Progenitor cell of endocrine pancreas (in vitro differentiated cells): Measurements from ENCODE around the gene CHST5. TPM values are rescaled to one million over a fixed set of nuclear protein-coding genes. Genes with fewer than 3 reads are reported as not detected.

ENCODE experiments used
- DNase-seq: peaks from one replicate; pipeline ENCODE4 v3.0.0; 2021; ENCODE audit warnings: low spot score; ENCODE audit not compliant: unreplicated experiment
- H3K27ac Mint-ChIP-seq: 2 replicates; pipeline ENCODE4 v1.8.0; 2021; ENCODE audit warnings: mild to moderate bottlenecking, moderate library complexity, mixed read lengths
- H3K27me3 Mint-ChIP-seq: 2 replicates; pipeline ENCODE4 v1.8.0; 2021; ENCODE audit warnings: mixed read lengths
- H3K36me3 Mint-ChIP-seq: 2 replicates; pipeline ENCODE4 v1.8.0; 2022; ENCODE audit warnings: mixed read lengths; ENCODE audit not compliant: insufficient read depth
- H3K4me1 Mint-ChIP-seq: 2 replicates; pipeline ENCODE4 v1.8.0; 2021; ENCODE audit warnings: low read depth, mixed read lengths
- H3K4me3 Mint-ChIP-seq: 2 replicates; pipeline ENCODE4 v1.8.0; 2021; ENCODE audit warnings: low read depth, mild to moderate bottlenecking, moderate library complexity, mixed read lengths
- H3K9me3 Mint-ChIP-seq: 2 replicates; pipeline ENCODE4 v1.8.0; 2021; ENCODE audit warnings: low read depth, mixed read lengths
- total RNA-seq: library from RNA; stranded (reverse); gene quantifications from 2 replicates; pipeline ENCODE4 v1.2.1, GENCODE V29; 2021
- TF ChIP-seq, protein P1 (sequence below): fragments of 200-600 bp; sonication (generic); IDR thresholded peaks from one replicate; pipeline ENCODE4 v1.5.0; 2021; ENCODE audit warnings: antibody characterized with exemption, mild to moderate bottlenecking; ENCODE audit not compliant: unreplicated experiment

The CHST5 gene
- total RNA-seq, 1 donor from 2014 or later, result 0.93 TPM

DNA sequence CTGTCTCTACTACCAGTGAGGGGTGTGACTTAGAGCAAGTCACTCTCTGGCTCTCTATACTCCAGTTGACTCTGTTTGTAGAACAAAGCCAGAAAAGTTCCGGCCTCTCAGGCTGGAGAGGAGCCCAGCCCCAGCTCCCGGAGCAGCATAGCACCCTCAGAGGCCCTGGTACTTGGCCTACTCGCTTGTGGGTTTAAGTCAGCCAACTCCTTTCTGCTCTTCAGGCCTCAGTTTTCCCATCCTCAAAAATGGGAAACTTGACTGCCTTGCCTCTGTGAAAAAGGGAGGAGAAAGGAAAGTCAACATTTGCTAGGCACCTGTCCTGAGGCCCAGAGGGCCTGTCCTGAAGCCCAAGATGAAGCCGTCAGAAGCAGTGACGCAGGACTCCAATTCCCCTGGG lies 41.7 kb downstream of the CHST5 start:
- DNase-seq, result no peak
- Mint-ChIP-seq H3K27me3 (peaks cover 14% of the 10 kb centered on the region), H3K4me3 (peak overlapping the region; percentile 75), H3K27ac (peak overlapping the region; percentile 47), H3K36me3 (no peaks in the 10 kb centered on the region), H3K9me3 (no peaks in the 10 kb centered on the region), H3K4me1 (peaks cover 2% of the 10 kb centered on the region)
- TF ChIP-seq, protein P1, sequence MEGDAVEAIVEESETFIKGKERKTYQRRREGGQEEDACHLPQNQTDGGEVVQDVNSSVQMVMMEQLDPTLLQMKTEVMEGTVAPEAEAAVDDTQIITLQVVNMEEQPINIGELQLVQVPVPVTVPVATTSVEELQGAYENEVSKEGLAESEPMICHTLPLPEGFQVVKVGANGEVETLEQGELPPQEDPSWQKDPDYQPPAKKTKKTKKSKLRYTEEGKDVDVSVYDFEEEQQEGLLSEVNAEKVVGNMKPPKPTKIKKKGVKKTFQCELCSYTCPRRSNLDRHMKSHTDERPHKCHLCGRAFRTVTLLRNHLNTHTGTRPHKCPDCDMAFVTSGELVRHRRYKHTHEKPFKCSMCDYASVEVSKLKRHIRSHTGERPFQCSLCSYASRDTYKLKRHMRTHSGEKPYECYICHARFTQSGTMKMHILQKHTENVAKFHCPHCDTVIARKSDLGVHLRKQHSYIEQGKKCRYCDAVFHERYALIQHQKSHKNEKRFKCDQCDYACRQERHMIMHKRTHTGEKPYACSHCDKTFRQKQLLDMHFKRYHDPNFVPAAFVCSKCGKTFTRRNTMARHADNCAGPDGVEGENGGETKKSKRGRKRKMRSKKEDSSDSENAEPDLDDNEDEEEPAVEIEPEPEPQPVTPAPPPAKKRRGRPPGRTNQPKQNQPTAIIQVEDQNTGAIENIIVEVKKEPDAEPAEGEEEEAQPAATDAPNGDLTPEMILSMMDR, result no peak

GRCh38 chr16:75491876-75492275 lies 44.0 kb downstream of the CHST5 start:
- H3K27me3 Mint-ChIP-seq, result peaks cover 10% of the 10 kb centered on the region
- no peak overlapping the region for H3K27ac Mint-ChIP-seq
- H3K4me1 Mint-ChIP-seq, result peaks cover 2% of the 10 kb centered on the region
- no peak overlapping the region for H3K4me3 Mint-ChIP-seq
- H3K36me3 Mint-ChIP-seq, result no peaks in the 10 kb centered on the region
- DNase-seq, result no peak
- TF ChIP-seq, protein P1, result no peak
- no peaks in the 10 kb centered on the region for H3K9me3 Mint-ChIP-seq

DNA sequence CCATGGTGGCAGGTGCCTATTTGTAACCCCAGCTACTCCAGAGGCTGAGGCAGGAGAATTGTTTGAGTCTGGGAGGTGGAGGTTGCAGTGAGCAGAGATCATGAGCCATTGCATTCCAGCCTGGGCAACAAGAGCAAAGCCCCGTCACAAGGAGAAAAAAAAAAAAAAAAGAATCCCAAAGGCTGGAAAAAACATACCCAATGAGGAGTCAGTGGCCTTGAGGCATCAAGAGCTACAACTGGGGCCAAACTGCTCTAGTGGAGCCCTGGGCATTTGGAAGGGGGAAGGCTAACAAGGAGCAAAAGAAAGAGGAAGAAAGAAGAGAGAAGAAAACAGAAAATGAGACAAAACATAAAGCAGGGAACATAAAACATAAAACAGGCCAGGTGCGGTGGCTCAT lies 47.6 kb downstream of the CHST5 start:
- DNase-seq, result no peak
- Mint-ChIP-seq H3K27ac (no peak overlapping the region), H3K4me1 (no peaks in the 10 kb centered on the region), H3K4me3 (no peak overlapping the region), H3K9me3 (no peaks in the 10 kb centered on the region), H3K27me3 (no peaks in the 10 kb centered on the region), H3K36me3 (no peaks in the 10 kb centered on the region)
- TF ChIP-seq, protein P1, result no peak

DNA sequence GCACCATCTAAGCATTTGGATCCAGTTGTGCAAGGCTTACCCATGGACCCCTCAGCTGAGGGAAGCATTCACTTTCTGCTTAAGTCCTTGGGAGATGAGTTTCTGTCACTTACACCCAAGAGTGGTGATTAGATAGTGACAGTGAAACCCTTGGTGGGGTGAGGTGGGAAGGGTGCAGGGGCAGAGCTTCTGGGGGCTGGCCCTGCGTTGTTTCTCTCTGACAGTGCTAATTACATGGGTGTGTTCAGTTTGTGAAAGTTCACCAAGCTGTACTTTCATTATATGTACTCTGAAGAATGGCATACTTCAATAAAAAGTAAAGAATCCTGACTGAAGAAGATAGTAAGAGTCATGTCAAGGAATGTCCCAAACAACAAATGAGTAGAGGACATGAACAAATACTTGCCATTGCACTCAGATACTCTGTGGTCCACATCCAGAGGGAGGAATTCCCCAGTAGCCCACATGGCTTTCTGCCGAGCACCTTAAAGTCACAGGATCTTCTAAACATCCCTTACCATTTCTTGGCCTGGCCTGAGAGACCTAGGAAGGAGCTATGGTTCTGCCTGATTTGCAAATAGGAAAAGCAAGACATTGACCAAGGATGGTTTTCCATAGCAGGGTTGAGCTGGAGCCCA lies 49.1 kb downstream of the CHST5 start:
- Mint-ChIP-seq H3K36me3 (no peaks in the 10 kb centered on the region), H3K9me3 (no peaks in the 10 kb centered on the region), H3K27ac (no peak overlapping the region), H3K4me1 (no peaks in the 10 kb centered on the region), H3K4me3 (no peak overlapping the region), H3K27me3 (no peaks in the 10 kb centered on the region)
- TF ChIP-seq, protein P1, result no peak
- DNase-seq, result no peak

- TF ChIP-seq, protein P1, result no peak
- Mint-ChIP-seq H3K27me3 (no peaks in the 10 kb centered on the region), H3K9me3 (no peaks in the 10 kb centered on the region), H3K4me1 (no peaks in the 10 kb centered on the region), H3K4me3 (no peak overlapping the region), H3K36me3 (no peaks in the 10 kb centered on the region), H3K27ac (peak overlapping the region; percentile 65)
- DNase-seq, result no peak
Measured at GRCh38 chr16:75486014-75486675, 49.8 kb downstream of the CHST5 start.
